Neuronal stem cell (in vitro differentiated cells): Measurements from ENCODE around the gene ADPGK. TPM values are rescaled to one million over a fixed set of nuclear protein-coding genes. Genes with fewer than 3 reads are reported as not detected.

Experiments
- DNase-seq: peaks from one replicate; pipeline ENCODE4 v3.0.0-alpha.2; 2013; ENCODE audit warnings: low spot score
- H2AFZ ChIP-seq: one replicate; pipeline ENCODE4 v1.6.1; 2013; ENCODE audit warnings: mild to moderate bottlenecking, low read length, inconsistent platforms
- H2AK5ac ChIP-seq: 2 replicates; pipeline ENCODE4 v1.6.1; 2013; ENCODE audit warnings: low read depth, mild to moderate bottlenecking, inconsistent platforms, low read length, moderate library complexity, mixed read lengths
- H2BK120ac ChIP-seq: 2 replicates; pipeline ENCODE4 v1.6.1; 2013; ENCODE audit warnings: low read depth, mild to moderate bottlenecking, inconsistent platforms, low read length, moderate library complexity, mixed read lengths
- H2BK12ac ChIP-seq: one replicate; pipeline ENCODE4 v1.6.1; 2013; ENCODE audit warnings: low read length, inconsistent platforms
- H2BK15ac ChIP-seq: 2 replicates; pipeline ENCODE4 v1.6.1; 2013; ENCODE audit warnings: mild to moderate bottlenecking, low read length, inconsistent platforms, mixed read lengths
- H2BK5ac ChIP-seq: one replicate; pipeline ENCODE4 v1.6.1; 2013; ENCODE audit warnings: inconsistent platforms, mild to moderate bottlenecking, low read length, moderate library complexity
- H3K14ac ChIP-seq: one replicate; pipeline ENCODE4 v1.6.1; 2013; ENCODE audit warnings: low read length, inconsistent platforms
- H3K18ac ChIP-seq: 2 replicates; pipeline ENCODE4 v1.6.1; 2013; ENCODE audit warnings: low read length, inconsistent platforms
- H3K23ac ChIP-seq: 2 replicates; pipeline ENCODE4 v1.6.1; 2013; ENCODE audit warnings: low read depth, mild to moderate bottlenecking, mixed read lengths, low read length, inconsistent platforms; ENCODE audit not compliant: poor library complexity
- H3K27ac ChIP-seq: replicated peaks from 3 replicates; pipeline ENCODE4 v1.5.1; 2013; ENCODE audit warnings: low read length, inconsistent platforms
- H3K27me3 ChIP-seq, 3 experiments: 2 replicates each; pipeline ENCODE4 v1.6.1; 2013; ENCODE audit warnings: low read length in 3 of 3, mild to moderate bottlenecking in 2 of 3, inconsistent platforms in 1 of 3, low read depth in 1 of 3, mixed read lengths in 1 of 3, moderate library complexity in 1 of 3; ENCODE audit not compliant: control insufficient read depth in 3 of 3, insufficient read depth in 3 of 3
- H3K36me3 ChIP-seq, 2 donors: replicated peaks in 1 of 2; 2 replicates each; pipeline ENCODE4 v1.6.1; 2013; ENCODE audit warnings: low read length in 2 of 2; ENCODE audit not compliant: control insufficient read depth in 2 of 2, insufficient read depth in 2 of 2
- H3K4ac ChIP-seq: 2 replicates; pipeline ENCODE4 v1.6.1; 2013; ENCODE audit warnings: inconsistent platforms, mild to moderate bottlenecking, low read length, moderate library complexity
- H3K4me1 ChIP-seq, 2 donors: 1 replicate in 1 of 2; 2 replicates in 1 of 2; pipeline ENCODE4 v1.6.1; 2013; ENCODE audit warnings: low read length in 2 of 2, low read depth in 1 of 2; ENCODE audit not compliant: control insufficient read depth in 2 of 2, insufficient read depth in 1 of 2
- H3K4me2 ChIP-seq: one replicate; pipeline ENCODE4 v1.6.1; 2013; ENCODE audit warnings: mild to moderate bottlenecking, low read length, inconsistent platforms; ENCODE audit not compliant: insufficient read depth, poor library complexity, severe bottlenecking
- H3K4me3 ChIP-seq, 2 donors: 2 replicates each; pipeline ENCODE4 v1.5.1; 2013; ENCODE audit warnings: low read length in 2 of 2, mild to moderate bottlenecking in 2 of 2, inconsistent platforms in 1 of 2, moderate library complexity in 1 of 2
- H3K79me1 ChIP-seq: one replicate; pipeline ENCODE4 v1.6.1; 2013; ENCODE audit warnings: low read depth, mild to moderate bottlenecking, inconsistent platforms, low read length, moderate library complexity
- H3K9ac ChIP-seq: one replicate; pipeline ENCODE4 v1.6.1; 2013; ENCODE audit warnings: mild to moderate bottlenecking, low read depth, low read length, inconsistent platforms; ENCODE audit not compliant: poor library complexity
- H3K9me3 ChIP-seq, 2 donors: replicated peaks in 1 of 2; 2 replicates each; pipeline versions ENCODE3 to v1.6.1; 2013; ENCODE audit warnings: low read length in 2 of 2, mild to moderate bottlenecking in 2 of 2, inconsistent platforms in 1 of 2, low read depth in 1 of 2, mixed read lengths in 1 of 2, moderate library complexity in 1 of 2; ENCODE audit not compliant: control insufficient read depth in 2 of 2, insufficient read depth in 1 of 2
- H4K8ac ChIP-seq: one replicate; pipeline ENCODE4 v1.6.1; 2013; ENCODE audit warnings: low read depth, mild to moderate bottlenecking, inconsistent platforms, low read length, moderate library complexity
- H4K91ac ChIP-seq: one replicate; pipeline ENCODE4 v1.6.1; 2013; ENCODE audit warnings: low read length, low read depth, mild to moderate bottlenecking, inconsistent platforms; ENCODE audit not compliant: poor library complexity
- WGBS, 2 donors: extraction: QIAGEN DNeasy Blood & Tissue Kit; methylation state at CpG; one replicate each; pipeline ENCODE4 v1.1.7; 2013; ENCODE audit warnings: missing lambda C conversion rate in 2 of 2, mixed read lengths in 1 of 2; ENCODE audit not compliant: insufficient read length in 2 of 2, insufficient replicate concordance in 1 of 2; ENCODE audit errors: extremely low coverage in 2 of 2; 5-methylcytosine and 5-hydroxymethylcytosine counted together
- polyA plus RNA-seq, 2 experiments: library from polyadenylated mRNA; stranded (reverse); fragments of 200-250 nt; gene quantifications; one replicate each; pipeline ENCODE4 v1.2.3, GENCODE V29; 2013

The ADPGK gene
- 18.4 TPM for polyA plus RNA-seq (2013, experiment 1 of 2)
- 17.2 TPM for polyA plus RNA-seq (2013, experiment 2 of 2)

GRCh38 chr15:72783640-72784455 lies at the start of gene ADPGK:
ADPGK (minus strand) TSS chr15:72783758; CDS start chr15:72783691, 67 bp downstream.
- Histone ChIP-seq H3K18ac (peak within 1 kb of the TSS; percentile 88), H3K9me3 (no peaks in the 10 kb centered on the region), H3K4me2 (peak within 1 kb of the TSS; percentile 98), H3K36me3 (peaks cover 0 to 22% of the 10 kb centered on the region in 2 donors), H2BK15ac (no peak within 1 kb of the TSS), H3K23ac (peak within 1 kb of the TSS; percentile 96), H3K14ac (no peak within 1 kb of the TSS), H3K4ac (no peak within 1 kb of the TSS), H2BK5ac (no peak within 1 kb of the TSS), H3K4me1 (peaks cover 6 to 19% of the 10 kb centered on the region in 2 donors), H4K91ac (no peak within 1 kb of the TSS), H2BK12ac (no peak within 1 kb of the TSS), H3K4me3 (peak within 1 kb of the TSS; percentile 66 to 99), H3K27me3 (no peaks in the 10 kb centered on the region), H3K9ac (peak within 1 kb of the TSS; percentile 87), H3K79me1 (peaks cover 4% of the 10 kb centered on the region), H2AK5ac (peak within 1 kb of the TSS; percentile 40), H3K27ac (no peak within 1 kb of the TSS), H2AFZ (peak within 1 kb of the TSS; percentile 95), H2BK120ac (no peak within 1 kb of the TSS), H4K8ac (no peak within 1 kb of the TSS)
- DNase-seq, result peak; percentile 95
- no CpG with 5 or more reads among the region's 68 CpGs for WGBS, 2 donors

GRCh38 chr15:72827226-72827625 lies 43.7 kb upstream of the ADPGK start:
- peaks cover 0 to 8% (median 0%) of the 10 kb centered on the region in 3 experiments for H3K27me3 ChIP-seq
- H3K4me2 ChIP-seq, result no peak overlapping the region
- H2BK12ac ChIP-seq, result no peak overlapping the region
- H2AK5ac ChIP-seq, result no peak overlapping the region
- H3K9me3 ChIP-seq, result peaks cover 0 to 5% of the 10 kb centered on the region in 2 donors
- H3K18ac ChIP-seq, result no peak overlapping the region
- no peaks in the 10 kb centered on the region for H3K79me1 ChIP-seq
- no peak for DNase-seq
- no peak overlapping the region for H2BK120ac ChIP-seq
- no peak overlapping the region for H4K8ac ChIP-seq
- H3K14ac ChIP-seq, result no peak overlapping the region
- H2AFZ ChIP-seq, result no peak overlapping the region
- no peak overlapping the region for H3K23ac ChIP-seq
- H4K91ac ChIP-seq, result no peak overlapping the region
- H2BK15ac ChIP-seq, result no peak overlapping the region
- H3K4me3 ChIP-seq, result no peak overlapping the region
- no peak overlapping the region for H3K4ac ChIP-seq
- H3K36me3 ChIP-seq, result no peaks in the 10 kb centered on the region
- no peak overlapping the region for H3K27ac ChIP-seq
- H3K4me1 ChIP-seq, result peaks cover 0 to 3% of the 10 kb centered on the region in 2 donors
- H2BK5ac ChIP-seq, result no peak overlapping the region
- H3K9ac ChIP-seq, result no peak overlapping the region

- no peak overlapping the region for H2BK5ac ChIP-seq
- no peaks in the 10 kb centered on the region for H3K36me3 ChIP-seq
- no peak overlapping the region for H4K91ac ChIP-seq
- DNase-seq, result no peak
- H3K23ac ChIP-seq, result no peak overlapping the region
- H3K79me1 ChIP-seq, result no peaks in the 10 kb centered on the region
- H2BK12ac ChIP-seq, result no peak overlapping the region
- no peak overlapping the region for H2BK15ac ChIP-seq
- H2BK120ac ChIP-seq, result no peak overlapping the region
- no peak overlapping the region for H4K8ac ChIP-seq
- peaks cover 0 to 3% of the 10 kb centered on the region in 2 donors for H3K4me1 ChIP-seq
- H2AFZ ChIP-seq, result no peak overlapping the region
- peaks cover 0 to 5% of the 10 kb centered on the region in 2 donors for H3K9me3 ChIP-seq
- H3K27ac ChIP-seq, result no peak overlapping the region
- H2AK5ac ChIP-seq, result no peak overlapping the region
- no peak overlapping the region for H3K4ac ChIP-seq
- H3K18ac ChIP-seq, result peak overlapping the region; percentile 39
- H3K14ac ChIP-seq, result no peak overlapping the region
- H3K27me3 ChIP-seq, result peaks cover 0 to 11% (median 0%) of the 10 kb centered on the region in 3 experiments
- no peak overlapping the region for H3K4me3 ChIP-seq
- WGBS, 2 donors, result no CpG with 5 or more reads among the region's 9 CpGs
- H3K9ac ChIP-seq, result peak overlapping the region; percentile 24
- H3K4me2 ChIP-seq, result no peak overlapping the region
These were observed 43.1 kb upstream of the ADPGK start for GRCh38 chr15:72826611-72827010.

- H4K8ac ChIP-seq, result no peak overlapping the region
- H3K27me3 ChIP-seq, result peaks cover 0 to 19% (median 0%) of the 10 kb centered on the region in 3 experiments
- peak overlapping the region; percentile 15 for H3K14ac ChIP-seq
- no peak overlapping the region for H3K4me2 ChIP-seq
- peak overlapping the region; percentile 51 for H3K18ac ChIP-seq
- H2AK5ac ChIP-seq, result peak overlapping the region; percentile 13
- H2BK5ac ChIP-seq, result no peak overlapping the region
- peaks cover 0 to 3% of the 10 kb centered on the region in 2 donors for H3K4me1 ChIP-seq
- H3K79me1 ChIP-seq, result no peaks in the 10 kb centered on the region
- DNase-seq, result no peak
- H3K4ac ChIP-seq, result no peak overlapping the region
- peaks cover 0 to 5% of the 10 kb centered on the region in 2 donors for H3K9me3 ChIP-seq
- H3K27ac ChIP-seq, result no peak overlapping the region
- no peaks in the 10 kb centered on the region for H3K36me3 ChIP-seq
- no peak overlapping the region for H2AFZ ChIP-seq
- H4K91ac ChIP-seq, result no peak overlapping the region
- H2BK12ac ChIP-seq, result no peak overlapping the region
- no peak overlapping the region for H3K4me3 ChIP-seq
- no peak overlapping the region for H2BK15ac ChIP-seq
- H2BK120ac ChIP-seq, result no peak overlapping the region
- H3K23ac ChIP-seq, result peak overlapping the region; percentile 48
- WGBS, 2 donors, result no CpG with 5 or more reads among the region's 4 CpGs
- H3K9ac ChIP-seq, result peak overlapping the region; percentile 6
These were observed 42.3 kb upstream of the ADPGK start for GRCh38 chr15:72825829-72826228.
